Loucy (cell line): ENCODE results near the gene CEP295NL.

ENCODE experiments used
- H2AFZ ChIP-seq: fragments of 200-600 bp; sonication (generic); 2 replicates; pipeline ENCODE4 v1.6.0; 2016; ENCODE audit warnings: antibody characterized with exemption, mild to moderate bottlenecking, low read length, moderate library complexity
- H3F3A ChIP-seq: fragments of 200-600 bp; 2 replicates; pipeline ENCODE4 v1.6.0; 2016; ENCODE audit warnings: antibody characterized with exemption, low read depth, mild to moderate bottlenecking
- H3K27me3 ChIP-seq: fragments of 200-600 bp; sonication (generic); 2 replicates; pipeline ENCODE4 v1.6.1; 2014; ENCODE audit warnings: low read length, mild to moderate bottlenecking; ENCODE audit not compliant: insufficient read depth, poor library complexity, severe bottlenecking
- H3K36me3 ChIP-seq: fragments of 200-600 bp; sonication (generic); 2 replicates; pipeline ENCODE4 v1.6.1; 2016; ENCODE audit warnings: low read length; ENCODE audit not compliant: insufficient read depth
- H3K4me1 ChIP-seq: fragments of 200-600 bp; sonication (generic); 2 replicates; pipeline ENCODE4 v1.5.1; 2014; ENCODE audit warnings: low read length, mild to moderate bottlenecking; ENCODE audit not compliant: insufficient read depth, poor library complexity, severe bottlenecking
- H3K4me2 ChIP-seq: fragments of 200-600 bp; sonication (generic); 2 replicates; pipeline ENCODE4 v1.6.0; 2014; ENCODE audit warnings: antibody characterized with exemption, low read length, low read depth, mild to moderate bottlenecking; ENCODE audit not compliant: poor library complexity, severe bottlenecking
- H3K4me3 ChIP-seq: fragments of 200-600 bp; sonication (generic); 2 replicates; pipeline ENCODE4 v1.5.1; 2014; ENCODE audit warnings: low read length, mild to moderate bottlenecking, mixed read lengths; ENCODE audit not compliant: poor library complexity, severe bottlenecking
- H3K79me2 ChIP-seq: fragments of 200-600 bp; sonication (generic); 2 replicates; pipeline ENCODE4 v1.6.1; 2014; ENCODE audit warnings: low read length; ENCODE audit not compliant: insufficient read depth
- H3K9ac ChIP-seq: fragments of 200-600 bp; sonication (generic); 2 replicates; pipeline ENCODE4 v1.6.0; 2014; ENCODE audit warnings: mild to moderate bottlenecking, low read depth, low read length, moderate library complexity; ENCODE audit not compliant: poor library complexity, severe bottlenecking
- H3K9me2 ChIP-seq: fragments of 200-600 bp; sonication (generic); replicated peaks from 2 replicates; pipeline ENCODE4 v1.6.1; 2016; ENCODE audit warnings: low read depth, low read length, mixed read lengths
- H3K9me3 ChIP-seq: fragments of 200-600 bp; sonication (generic); 2 replicates; pipeline ENCODE4 v1.6.1; 2014; ENCODE audit warnings: mild to moderate bottlenecking, antibody characterized with exemption, low read length, low read depth; ENCODE audit not compliant: insufficient read depth
- H4K20me1 ChIP-seq: fragments of 200-600 bp; sonication (generic); 2 replicates; pipeline ENCODE4 v1.6.0; 2014; ENCODE audit warnings: antibody characterized with exemption, low read length, mild to moderate bottlenecking; ENCODE audit not compliant: insufficient read depth, poor library complexity, severe bottlenecking
- EZH2phosphoT487 ChIP-seq: fragments of 200-600 bp; IDR thresholded peaks from 2 replicates; pipeline ENCODE4 v1.6.1; 2018; ENCODE audit warnings: antibody characterized with exemption, mild to moderate bottlenecking, moderate library complexity, borderline replicate concordance
- TF ChIP-seq, protein P1 (sequence below): fragments of 200-600 bp; sonication (generic); conservative IDR thresholded peaks from 2 replicates; pipeline ENCODE4 v1.5.1; 2014; ENCODE audit warnings: mild to moderate bottlenecking, antibody characterized with exemption, low read length

The CEP295NL gene

DNA sequence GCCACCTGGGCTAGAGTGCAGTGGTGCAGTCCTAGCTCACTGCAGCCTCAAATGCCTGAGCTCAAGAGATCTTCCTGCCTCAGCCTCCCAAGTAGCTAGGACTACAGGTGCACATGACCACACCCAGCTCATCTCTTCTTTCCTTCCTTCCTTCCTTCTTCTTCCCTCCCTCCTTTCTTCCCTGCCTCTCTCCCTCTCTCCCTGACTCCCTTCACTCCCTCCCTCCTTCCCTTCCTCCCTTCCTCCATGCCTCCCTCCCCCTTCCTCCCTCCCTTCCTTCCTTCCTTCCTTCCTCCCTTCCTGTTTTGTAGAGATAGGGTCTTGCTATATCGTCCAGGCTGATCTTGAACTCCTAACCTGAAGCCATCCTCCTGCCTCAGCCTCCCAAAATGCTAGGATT is 38.9 kb downstream of the CEP295NL start:
- Histone ChIP-seq H3K4me3 (no peak overlapping the region), H3F3A (no peaks in the 10 kb centered on the region), H4K20me1 (no peaks in the 10 kb centered on the region), H3K9me3 (no peaks in the 10 kb centered on the region), H3K9ac (no peak overlapping the region), H2AFZ (no peak overlapping the region), H3K27me3 (no peaks in the 10 kb centered on the region), H3K79me2 (no peaks in the 10 kb centered on the region), H3K9me2 (no peaks in the 10 kb centered on the region), H3K4me1 (no peaks in the 10 kb centered on the region), H3K36me3 (no peaks in the 10 kb centered on the region), H3K4me2 (no peak overlapping the region)
- TF ChIP-seq, protein P1, sequence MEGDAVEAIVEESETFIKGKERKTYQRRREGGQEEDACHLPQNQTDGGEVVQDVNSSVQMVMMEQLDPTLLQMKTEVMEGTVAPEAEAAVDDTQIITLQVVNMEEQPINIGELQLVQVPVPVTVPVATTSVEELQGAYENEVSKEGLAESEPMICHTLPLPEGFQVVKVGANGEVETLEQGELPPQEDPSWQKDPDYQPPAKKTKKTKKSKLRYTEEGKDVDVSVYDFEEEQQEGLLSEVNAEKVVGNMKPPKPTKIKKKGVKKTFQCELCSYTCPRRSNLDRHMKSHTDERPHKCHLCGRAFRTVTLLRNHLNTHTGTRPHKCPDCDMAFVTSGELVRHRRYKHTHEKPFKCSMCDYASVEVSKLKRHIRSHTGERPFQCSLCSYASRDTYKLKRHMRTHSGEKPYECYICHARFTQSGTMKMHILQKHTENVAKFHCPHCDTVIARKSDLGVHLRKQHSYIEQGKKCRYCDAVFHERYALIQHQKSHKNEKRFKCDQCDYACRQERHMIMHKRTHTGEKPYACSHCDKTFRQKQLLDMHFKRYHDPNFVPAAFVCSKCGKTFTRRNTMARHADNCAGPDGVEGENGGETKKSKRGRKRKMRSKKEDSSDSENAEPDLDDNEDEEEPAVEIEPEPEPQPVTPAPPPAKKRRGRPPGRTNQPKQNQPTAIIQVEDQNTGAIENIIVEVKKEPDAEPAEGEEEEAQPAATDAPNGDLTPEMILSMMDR, result no peak
- TF ChIP-seq EZH2phosphoT487, result no peak

DNA sequence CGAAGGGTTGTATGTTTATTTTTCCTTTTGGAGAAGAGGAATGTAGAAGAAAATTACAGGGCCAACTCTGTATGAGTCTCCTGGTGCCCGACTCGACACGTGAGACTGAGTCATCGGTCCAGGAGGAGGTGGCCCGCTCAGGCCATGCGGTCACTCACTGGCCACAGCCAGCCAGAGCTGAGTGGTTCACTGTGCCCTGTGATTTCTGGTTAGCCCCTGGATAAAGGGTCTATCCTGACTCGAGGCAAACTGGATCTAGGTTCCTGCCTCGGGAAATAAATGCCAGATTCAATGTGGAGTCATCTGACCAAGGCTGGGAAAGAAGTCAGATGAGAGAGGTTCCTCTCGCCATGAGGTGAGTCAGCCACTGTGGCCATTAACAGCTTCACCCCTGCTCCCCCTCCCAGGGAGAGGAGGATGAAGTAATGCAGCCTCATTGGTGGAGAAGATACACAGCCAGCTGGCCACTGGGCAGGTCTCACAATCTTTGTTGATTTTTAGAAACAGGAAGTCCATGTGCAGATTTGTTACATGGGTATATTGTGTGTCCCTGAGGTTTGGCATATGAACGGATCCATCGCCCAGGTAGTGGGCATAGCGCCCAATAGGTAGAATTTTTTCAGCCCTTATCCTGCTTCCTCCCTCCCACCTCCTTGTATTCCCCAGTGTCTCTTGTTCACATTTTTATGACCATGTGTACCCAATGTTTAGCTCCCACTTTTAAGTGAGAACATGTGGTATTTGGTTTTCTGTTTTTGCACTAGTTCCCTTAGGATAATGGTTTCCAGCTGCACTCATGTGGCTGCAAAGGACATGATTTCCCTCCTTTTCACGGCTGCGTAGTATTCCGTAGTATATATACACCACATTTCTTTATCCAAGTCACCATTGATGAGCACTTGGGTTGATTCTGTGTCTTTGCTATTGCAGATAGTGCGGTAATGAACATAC is 40.7 kb downstream of the CEP295NL start:
- Histone ChIP-seq H3K9ac (no peak overlapping the region), H3K27me3 (no peaks in the 10 kb centered on the region), H3K36me3 (no peaks in the 10 kb centered on the region), H2AFZ (no peak overlapping the region), H3K79me2 (no peaks in the 10 kb centered on the region), H4K20me1 (no peaks in the 10 kb centered on the region), H3K9me2 (no peaks in the 10 kb centered on the region), H3K9me3 (no peaks in the 10 kb centered on the region), H3K4me2 (no peak overlapping the region), H3F3A (no peaks in the 10 kb centered on the region), H3K4me3 (no peak overlapping the region), H3K4me1 (no peaks in the 10 kb centered on the region)
- TF ChIP-seq, protein P1, result no peak
- TF ChIP-seq EZH2phosphoT487, result no peak

DNA sequence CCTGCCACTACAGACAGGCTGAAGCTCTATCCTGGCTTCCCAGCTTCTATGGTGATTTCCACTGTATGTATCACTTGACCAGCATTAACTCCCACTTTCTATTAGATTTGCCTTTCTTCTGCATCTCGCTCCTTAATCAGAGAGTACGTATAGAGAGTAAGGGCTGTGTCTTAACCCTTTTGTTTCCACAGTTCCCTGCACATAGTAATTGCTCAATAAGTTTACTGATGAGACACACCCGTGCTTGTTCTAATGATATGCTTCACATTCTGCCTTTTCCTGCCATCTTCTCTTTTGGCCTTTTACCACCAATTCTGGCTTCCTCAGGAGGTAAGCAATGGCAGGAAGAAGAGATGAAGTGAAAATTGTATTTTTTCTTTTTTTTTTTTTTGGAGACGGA is 41.8 kb downstream of the CEP295NL start:
- Histone ChIP-seq H2AFZ (no peak overlapping the region), H3F3A (no peaks in the 10 kb centered on the region), H3K4me2 (no peak overlapping the region), H3K9me2 (no peaks in the 10 kb centered on the region), H4K20me1 (no peaks in the 10 kb centered on the region), H3K4me3 (no peak overlapping the region), H3K27me3 (no peaks in the 10 kb centered on the region), H3K9ac (no peak overlapping the region), H3K9me3 (no peaks in the 10 kb centered on the region), H3K36me3 (no peaks in the 10 kb centered on the region), H3K79me2 (no peaks in the 10 kb centered on the region), H3K4me1 (no peaks in the 10 kb centered on the region)
- TF ChIP-seq EZH2phosphoT487, result no peak
- TF ChIP-seq, protein P1, result no peak
